GM19395 (cell line): Measurements from ENCODE around the gene PDGFA.

ENCODE experiments used
- ATAC-seq: cut with Tn5 transposase; IDR thresholded peaks from one replicate; pipeline ENCODE4 v1.9.1; 2021; ENCODE audit warnings: mild to moderate bottlenecking, moderate library complexity; ENCODE audit not compliant: unreplicated experiment

The PDGFA gene

GRCh38 chr7:491958-492713 is 27.5 kb downstream of the PDGFA start:
- ATAC-seq, result no peak

GRCh38 chr7:491292-491957 is 28.2 kb downstream of the PDGFA start:
- no peak for ATAC-seq

- no peak for ATAC-seq
Observed at GRCh38 chr7:490461-491291, 29.0 kb downstream of the PDGFA start.

GRCh38 chr7:489876-490275 is 29.8 kb downstream of the PDGFA start:
- ATAC-seq, result no peak

GRCh38 chr7:486216-486743 is 33.4 kb downstream of the PDGFA start:
- ATAC-seq, result no peak

- no peak for ATAC-seq
Observed at GRCh38 chr7:485188-486081, 34.2 kb downstream of the PDGFA start.

- ATAC-seq, result no peak
Observed at GRCh38 chr7:484356-485101, 35.1 kb downstream of the PDGFA start.

GRCh38 chr7:483656-484355 is 35.8 kb downstream of the PDGFA start:
- ATAC-seq, result no peak

DNA sequence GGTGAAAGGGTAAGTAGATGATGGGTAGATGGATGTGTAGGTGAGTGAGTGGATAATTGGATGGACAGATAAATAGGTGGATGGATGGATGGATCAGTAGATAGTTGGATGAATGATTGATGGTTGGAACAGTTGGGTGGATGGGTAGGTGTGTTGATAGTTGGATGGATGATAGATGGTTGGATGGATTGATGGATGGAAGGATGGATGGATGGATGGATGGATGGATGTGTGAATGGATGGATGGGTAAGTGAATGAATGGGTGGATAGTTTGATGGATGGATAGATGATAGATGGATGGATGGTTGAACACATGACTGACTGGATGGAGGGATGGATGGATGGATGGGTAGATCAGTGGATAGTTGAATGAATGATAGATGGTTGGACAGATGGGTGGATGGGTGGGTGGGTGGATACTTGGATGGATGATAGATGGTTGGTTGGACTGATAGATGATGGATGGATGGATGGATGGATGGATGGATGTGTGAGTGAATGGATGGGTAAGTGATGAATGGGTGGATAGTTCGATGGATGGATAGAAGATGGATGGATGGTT is 37.0 kb downstream of the PDGFA start:
- no peak for ATAC-seq

- ATAC-seq, result no peak
Observed at GRCh38 chr7:481219-481930, 38.3 kb downstream of the PDGFA start.

DNA sequence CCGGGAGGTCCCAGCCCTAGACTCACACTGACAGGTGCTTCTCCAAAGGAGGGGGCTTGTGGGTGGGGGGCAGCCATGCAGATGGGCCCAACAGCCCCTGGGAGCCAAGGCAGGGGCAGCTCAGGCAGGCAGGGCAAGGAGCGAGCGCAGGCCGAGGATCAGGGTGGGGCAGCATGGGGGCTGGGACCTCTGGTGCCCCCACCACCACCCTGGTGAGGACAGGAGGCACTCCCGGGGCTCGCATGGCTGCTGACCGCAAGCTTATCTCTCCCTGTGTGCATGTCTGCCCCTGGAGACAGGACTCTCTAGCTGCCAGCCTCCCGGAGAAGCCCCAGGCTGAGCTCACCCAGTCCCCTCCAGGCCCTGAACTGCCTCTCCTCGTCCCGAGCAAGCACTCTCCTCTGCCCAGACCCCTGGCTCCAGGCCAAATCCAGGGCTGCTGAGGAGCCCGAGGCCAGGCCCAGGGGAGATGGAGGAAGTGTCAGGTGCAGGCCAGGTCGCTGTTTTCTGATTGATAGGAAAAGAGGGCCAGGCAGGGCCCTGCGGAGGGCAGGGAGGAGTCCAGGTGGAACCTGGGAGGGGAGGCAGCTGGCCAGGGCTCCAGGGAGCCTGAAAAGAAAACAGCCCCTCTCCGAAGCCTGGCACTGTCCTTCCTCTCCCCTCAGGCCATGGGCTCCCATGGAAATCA is 39.0 kb downstream of the PDGFA start:
- ATAC-seq, result no peak

GRCh38 chr7:479948-480499 is 39.6 kb downstream of the PDGFA start:
- no peak for ATAC-seq

DNA sequence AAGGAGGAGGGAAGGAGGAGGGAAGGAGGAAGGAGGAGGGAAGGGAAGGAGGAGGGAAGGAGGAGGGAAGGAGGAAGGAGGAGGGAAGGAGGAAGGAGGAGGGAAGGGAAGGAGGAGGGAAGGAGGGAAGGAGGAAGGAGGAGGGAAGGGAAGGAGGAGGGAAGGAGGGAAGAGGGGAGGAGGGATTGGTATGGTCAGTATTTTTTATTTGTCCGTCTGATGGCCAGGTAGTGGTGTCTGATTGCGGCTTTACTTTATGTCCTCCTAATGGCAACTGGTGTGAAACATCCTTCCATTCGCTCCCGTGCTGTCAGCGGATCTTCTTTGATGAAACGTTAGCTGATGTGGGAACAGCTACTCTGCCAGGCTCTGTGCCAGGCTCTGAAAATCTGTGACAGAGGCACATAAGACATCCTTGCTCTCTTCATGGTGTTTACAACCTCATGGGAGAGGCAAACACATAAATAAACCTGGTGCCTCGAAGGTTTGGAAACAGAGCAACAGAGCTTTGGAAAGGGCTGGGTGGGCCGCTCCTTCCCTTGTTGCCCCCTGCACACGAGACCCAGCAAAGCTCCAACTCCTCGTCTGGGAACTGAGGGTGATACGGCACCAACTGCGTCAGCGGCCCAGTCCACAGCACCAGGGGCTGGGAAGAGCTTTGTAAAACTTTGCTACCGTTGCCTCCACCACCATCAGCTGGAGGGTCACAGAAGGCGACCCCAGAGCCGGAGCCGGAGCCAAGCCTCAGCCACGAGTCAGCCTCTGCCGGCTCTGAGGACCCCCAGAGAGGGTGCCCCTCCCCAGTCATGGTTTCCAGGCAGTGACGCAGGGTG is 40.3 kb downstream of the PDGFA start:
- no peak for ATAC-seq

GRCh38 chr7:477626-478220 is 41.9 kb downstream of the PDGFA start:
- no peak for ATAC-seq

DNA sequence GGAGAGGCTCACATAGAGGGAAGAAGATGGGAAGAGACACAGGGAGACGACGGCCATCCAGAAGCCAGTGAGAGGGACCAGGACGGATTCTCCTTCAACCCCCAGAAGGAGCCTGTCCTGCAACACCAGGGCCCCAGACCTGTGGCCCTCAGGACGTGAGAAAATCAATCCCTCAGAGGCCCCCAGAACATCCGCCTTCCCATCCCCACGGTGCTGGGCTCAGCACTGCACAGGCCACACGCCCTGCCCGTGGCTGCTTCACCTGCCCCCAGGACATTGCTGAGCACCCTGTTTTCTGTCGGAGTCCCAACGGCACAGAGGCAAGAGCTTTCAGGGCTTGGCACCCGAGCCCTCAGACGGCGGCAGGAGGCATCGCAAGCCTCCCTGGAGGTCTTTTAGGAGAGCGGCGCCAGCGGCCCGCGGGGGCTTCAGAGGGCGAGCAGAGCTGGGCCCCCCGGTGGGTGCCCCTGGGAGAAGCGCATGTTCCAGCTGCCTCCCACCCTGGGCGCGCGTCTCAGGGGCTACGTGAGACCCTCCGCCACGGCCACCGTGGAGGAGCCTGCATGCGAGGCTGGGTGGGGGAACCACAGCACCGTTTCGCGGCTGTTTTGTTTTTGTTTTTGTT is 42.8 kb downstream of the PDGFA start:
- ATAC-seq, result no peak
